ENCODE measurements around the gene ALK. TPM values are rescaled to one million over a fixed set of nuclear protein-coding genes. Genes with fewer than 3 reads are reported as not detected.
A peak's percentile ranks its signal among the peaks of the same experiment; 100 is the strongest.

The ALK gene
- total and polyA plus RNA-seq, 2 donors (not counting 1 experiment from before 2014, with no cell fraction given): under 0.01 to 0.02 TPM

- H3K9me3 ChIP-seq (ENCODE audit: control insufficient read depth, insufficient read depth, low read depth, low read length): no peaks in the 10 kb centered on the region
Observed at GRCh38 chr2:29599946-29600345, 321.4 kb downstream of the ALK start.

DNA sequence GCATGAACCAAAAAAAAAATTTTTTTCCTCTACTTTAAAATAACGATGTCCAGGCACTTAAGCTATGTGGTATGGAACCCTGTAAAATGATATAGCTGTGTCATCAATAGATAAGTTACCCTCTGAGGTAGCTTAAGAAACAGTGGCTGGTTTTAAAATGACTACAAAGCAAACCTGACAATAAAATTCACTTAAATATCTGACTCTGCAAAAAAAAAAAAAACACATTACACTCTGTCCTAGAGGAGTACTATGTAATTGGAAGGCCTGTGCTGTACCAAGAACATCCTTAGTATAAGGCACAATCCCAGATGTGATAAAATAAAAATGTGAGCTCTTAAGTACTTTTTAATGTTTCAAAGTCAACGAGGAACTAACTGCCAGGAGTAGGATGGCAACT, 322.4 kb downstream of the ALK start:
- TF ChIP-seq EZH2 (IDR thresholded peaks at IDR 0.05; ENCODE audit: low read length, missing control alignments): no peak
- no peak for TF ChIP-seq CTCF (conservative IDR thresholded peaks at IDR 0.05 in 1 of 2, IDR thresholded peaks at IDR 0.05 in 1 of 2; ENCODE audit: low read depth in 1 of 2, low read length in 2 of 2)
- no peak for DNase-seq (ENCODE audit: low read depth in 2 of 2)
- no peak overlapping the region for H3K27ac ChIP-seq (ENCODE audit: insufficient read depth, low read length)
- no peaks in the 10 kb centered on the region for H3K27me3 ChIP-seq (ENCODE audit: control insufficient read depth, insufficient read depth, low read length)
- no peak overlapping the region for H3K9ac ChIP-seq (ENCODE audit: insufficient read depth, low read length)
- H3K4me1 ChIP-seq (ENCODE audit: control insufficient read depth, extremely low read depth, insufficient read depth, low read length): no peaks in the 10 kb centered on the region
- H4K20me1 ChIP-seq (ENCODE audit: control insufficient read depth, extremely low read depth, insufficient read depth, low read length): no peaks in the 10 kb centered on the region
- H3K79me2 ChIP-seq (ENCODE audit: control insufficient read depth, insufficient read depth, low read length): no peaks in the 10 kb centered on the region
- no peaks in the 10 kb centered on the region for H3K9me3 ChIP-seq (ENCODE audit: control insufficient read depth, insufficient read depth, low read depth, low read length)
- no peak overlapping the region for H3K4me3 ChIP-seq (replicated peaks in 1 of 4; ENCODE audit: control extremely low read depth in 1 of 4, insufficient read depth in 1 of 4, low read depth in 3 of 4, low read length in 4 of 4)
- no peak overlapping the region for H3K4me2 ChIP-seq (ENCODE audit: extremely low read depth, insufficient read depth, low read length)
- H3K36me3 ChIP-seq (ENCODE audit: control insufficient read depth, insufficient read depth, low read length): no peaks in the 10 kb centered on the region
- no peak overlapping the region for H2AFZ ChIP-seq (ENCODE audit: low read length)

More at GRCh38 chr2:29599946-29600345, 321.4 kb downstream of the ALK start:
- H3K27me3 ChIP-seq (ENCODE audit: control insufficient read depth, insufficient read depth, low read length): no peaks in the 10 kb centered on the region
- H3K4me3 ChIP-seq (replicated peaks in 1 of 4; ENCODE audit: control extremely low read depth in 1 of 4, insufficient read depth in 1 of 4, low read depth in 3 of 4, low read length in 4 of 4): no peak overlapping the region
- H3K79me2 ChIP-seq (ENCODE audit: control insufficient read depth, insufficient read depth, low read length): no peaks in the 10 kb centered on the region
- no peak overlapping the region for H3K27ac ChIP-seq (ENCODE audit: insufficient read depth, low read length)
- no peak overlapping the region for H3K9ac ChIP-seq (ENCODE audit: insufficient read depth, low read length)
- no peaks in the 10 kb centered on the region for H4K20me1 ChIP-seq (ENCODE audit: control insufficient read depth, extremely low read depth, insufficient read depth, low read length)
- H3K4me1 ChIP-seq (ENCODE audit: control insufficient read depth, extremely low read depth, insufficient read depth, low read length): no peaks in the 10 kb centered on the region
- no peaks in the 10 kb centered on the region for H3K36me3 ChIP-seq (ENCODE audit: control insufficient read depth, insufficient read depth, low read length)
- no peak overlapping the region for H2AFZ ChIP-seq (ENCODE audit: low read length)
- DNase-seq (ENCODE audit: low read depth in 2 of 2): peak in 1 of 2 donors; percentile 10
- TF ChIP-seq CTCF (conservative IDR thresholded peaks at IDR 0.05 in 1 of 2, IDR thresholded peaks at IDR 0.05 in 1 of 2; ENCODE audit: low read depth in 1 of 2, low read length in 2 of 2) (no peak), EZH2 (IDR thresholded peaks at IDR 0.05; ENCODE audit: low read length, missing control alignments) (no peak)
- H3K4me2 ChIP-seq (ENCODE audit: extremely low read depth, insufficient read depth, low read length): no peak overlapping the region

- Histone ChIP-seq H3K27ac (ENCODE audit: insufficient read depth, low read length) (no peak overlapping the region), H3K4me3 (replicated peaks in 1 of 4; ENCODE audit: control extremely low read depth in 1 of 4, insufficient read depth in 1 of 4, low read depth in 3 of 4, low read length in 4 of 4) (no peak overlapping the region), H3K4me2 (ENCODE audit: extremely low read depth, insufficient read depth, low read length) (no peak overlapping the region), H3K4me1 (ENCODE audit: control insufficient read depth, extremely low read depth, insufficient read depth, low read length) (no peaks in the 10 kb centered on the region), H3K9ac (ENCODE audit: insufficient read depth, low read length) (no peak overlapping the region), H3K79me2 (ENCODE audit: control insufficient read depth, insufficient read depth, low read length) (no peaks in the 10 kb centered on the region), H3K27me3 (ENCODE audit: control insufficient read depth, insufficient read depth, low read length) (no peaks in the 10 kb centered on the region), H4K20me1 (ENCODE audit: control insufficient read depth, extremely low read depth, insufficient read depth, low read length) (no peaks in the 10 kb centered on the region), H2AFZ (ENCODE audit: low read length) (no peak overlapping the region), H3K36me3 (ENCODE audit: control insufficient read depth, insufficient read depth, low read length) (no peaks in the 10 kb centered on the region), H3K9me3 (ENCODE audit: control insufficient read depth, insufficient read depth, low read depth, low read length) (no peaks in the 10 kb centered on the region)
- TF ChIP-seq CTCF (conservative IDR thresholded peaks at IDR 0.05 in 1 of 2, IDR thresholded peaks at IDR 0.05 in 1 of 2; ENCODE audit: low read depth in 1 of 2, low read length in 2 of 2) (no peak), EZH2 (IDR thresholded peaks at IDR 0.05; ENCODE audit: low read length, missing control alignments) (no peak)
- DNase-seq (ENCODE audit: low read depth in 2 of 2): no peak
Observed at GRCh38 chr2:29597035-29597434, 324.4 kb downstream of the ALK start.
